ENCODE data around the gene HMCN2.

- TF ChIP-seq, protein P1, sequence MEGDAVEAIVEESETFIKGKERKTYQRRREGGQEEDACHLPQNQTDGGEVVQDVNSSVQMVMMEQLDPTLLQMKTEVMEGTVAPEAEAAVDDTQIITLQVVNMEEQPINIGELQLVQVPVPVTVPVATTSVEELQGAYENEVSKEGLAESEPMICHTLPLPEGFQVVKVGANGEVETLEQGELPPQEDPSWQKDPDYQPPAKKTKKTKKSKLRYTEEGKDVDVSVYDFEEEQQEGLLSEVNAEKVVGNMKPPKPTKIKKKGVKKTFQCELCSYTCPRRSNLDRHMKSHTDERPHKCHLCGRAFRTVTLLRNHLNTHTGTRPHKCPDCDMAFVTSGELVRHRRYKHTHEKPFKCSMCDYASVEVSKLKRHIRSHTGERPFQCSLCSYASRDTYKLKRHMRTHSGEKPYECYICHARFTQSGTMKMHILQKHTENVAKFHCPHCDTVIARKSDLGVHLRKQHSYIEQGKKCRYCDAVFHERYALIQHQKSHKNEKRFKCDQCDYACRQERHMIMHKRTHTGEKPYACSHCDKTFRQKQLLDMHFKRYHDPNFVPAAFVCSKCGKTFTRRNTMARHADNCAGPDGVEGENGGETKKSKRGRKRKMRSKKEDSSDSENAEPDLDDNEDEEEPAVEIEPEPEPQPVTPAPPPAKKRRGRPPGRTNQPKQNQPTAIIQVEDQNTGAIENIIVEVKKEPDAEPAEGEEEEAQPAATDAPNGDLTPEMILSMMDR (IDR thresholded peaks at IDR 0.05; ENCODE audit: low read depth, low read length): no peak
- TF ChIP-seq EZH2phosphoT487 (IDR thresholded peaks at IDR 0.05; ENCODE audit: low read depth): no peak
These were observed 63.5 kb downstream of the HMCN2 start for GRCh38 chr9:130329061-130329460.

Measured in OCI-LY3 (cell line).